HCT116 (cell line): ENCODE results near the gene LRP11. TPM values are rescaled to one million over a fixed set of nuclear protein-coding genes. Genes with fewer than 3 reads are reported as not detected.

Source experiments
- ATAC-seq: fragments of 200-7000 bp; cut with Tn5 transposase; 2 replicates; pipeline ENCODE4 v1.9.1; 2020; ENCODE audit warnings: mild to moderate bottlenecking, moderate library complexity
- BruUV-seq: library from RNA; stranded (reverse); fragments of 400-500 nt; replicated peaks from 2 replicates; lab custom pipeline; 2021; lab: Mats Ljungman, UMichigan
- CTCF ChIA-PET: fragments of 300-600 bp; sonication (Branson Sonifier 250); formaldehyde crosslinking; loops from one replicate; lab custom pipeline; 2021; ENCODE audit warnings: antibody characterized with exemption; lab: Charles Lee
- POLR2A ChIA-PET: fragments of 300-600, 350-600 bp; sonication (Branson Sonifier 250); formaldehyde crosslinking; loops from one replicate; lab custom pipeline; 2021; ENCODE audit warnings: antibody characterized with exemption; lab: Charles Lee
- RAD21 ChIA-PET, 2 experiments: fragments of 300-600 bp; sonication (Branson Sonifier 250); formaldehyde crosslinking; loops; one replicate each; lab custom pipeline; 2023; ENCODE audit warnings: low total read pairs in 2 of 2; ENCODE audit not compliant: uncharacterized antibody in 2 of 2, unreplicated experiment in 2 of 2, low non-redundant PET in 1 of 2; lab: Charles Lee
- DNase-seq: peaks from one replicate; pipeline ENCODE4 v3.0.0-alpha.2; 2010; ENCODE audit warnings: low read depth, low spot score
- H2AFZ ChIP-seq: fragments of 200-600 bp; shearing (Covaris generic), sonication (generic); 2 replicates; pipeline ENCODE4 v1.6.1; 2017; ENCODE audit warnings: low read depth, mixed run types, mixed read lengths, antibody characterized with exemption, low read length; ENCODE audit not compliant: poor library complexity, severe bottlenecking
- H3K27ac ChIP-seq: 2 replicates; pipeline ENCODE4 v1.5.1; 2012; ENCODE audit warnings: low read depth, low read length
- H3K27me3 ChIP-seq: fragments of 200-600 bp; sonication (generic); 2 replicates; pipeline ENCODE4 v1.6.1; 2016; ENCODE audit warnings: mixed run types, low read length, mixed read lengths; ENCODE audit not compliant: insufficient read depth
- H3K36me3 ChIP-seq, 2 experiments: fragments of 200-500 bp in 1 of 2; fragments of 200-600 bp in 1 of 2; sonication (Bioruptor generic) in 1 of 2; sonication (generic) in 1 of 2; 2 replicates each; pipeline versions ENCODE4 v1.5.1 to v1.6.1; 2014 to 2016; ENCODE audit warnings: low read length in 2 of 2, inconsistent platforms in 1 of 2, mixed read lengths in 1 of 2, mixed run types in 1 of 2; ENCODE audit not compliant: insufficient read depth in 2 of 2, control insufficient read depth in 1 of 2
- H3K4me1 ChIP-seq, 2 experiments: fragments of 200-600 bp in 1 of 2; sonication (generic) in 1 of 2; 2 replicates each; pipeline versions ENCODE4 v1.5.1 to v1.6.1; 2012 to 2017; ENCODE audit warnings: low read length in 2 of 2, inconsistent platforms in 1 of 2, mild to moderate bottlenecking in 1 of 2, mixed read lengths in 1 of 2, mixed run types in 1 of 2, moderate library complexity in 1 of 2; ENCODE audit not compliant: insufficient read depth in 2 of 2, control insufficient read depth in 1 of 2
- H3K4me2 ChIP-seq: fragments of 200-600 bp; sonication (generic); 2 replicates; pipeline ENCODE4 v1.6.1; 2017; ENCODE audit warnings: mixed run types, low read length, mixed read lengths
- H3K4me3 ChIP-seq, 2 experiments: fragments of 200-600 bp in 1 of 2; sonication (generic) in 1 of 2; replicated peaks in 1 of 2; 2 replicates each; pipeline ENCODE4 v1.5.1; 2011 to 2016; ENCODE audit warnings: low read length in 2 of 2, control low read depth in 1 of 2, low read depth in 1 of 2, mild to moderate bottlenecking in 1 of 2, mixed read lengths in 1 of 2, mixed run types in 1 of 2
- H3K79me2 ChIP-seq: fragments of 200-600 bp; sonication (generic); 2 replicates; pipeline ENCODE4 v1.6.1; 2017; ENCODE audit warnings: mild to moderate bottlenecking, mixed run types, low read length, moderate library complexity, mixed read lengths; ENCODE audit not compliant: insufficient read depth
- H3K9ac ChIP-seq: fragments of 200-600 bp; sonication (generic); 2 replicates; pipeline ENCODE4 v1.6.1; 2016; ENCODE audit warnings: low read length, mixed read lengths
- H3K9me2 ChIP-seq: fragments of 200-600 bp; sonication (generic), shearing (Covaris generic); 2 replicates; pipeline ENCODE4 v1.6.1; 2017; ENCODE audit warnings: mixed run types, mild to moderate bottlenecking, moderate library complexity; ENCODE audit not compliant: insufficient read depth
- H3K9me3 ChIP-seq, 2 experiments: fragments of 200-500 bp in 1 of 2; fragments of 200-600 bp in 1 of 2; sonication (Bioruptor generic) in 1 of 2; sonication (generic) in 1 of 2; 2 replicates each; pipeline ENCODE4 v1.6.1; 2014 to 2017; ENCODE audit warnings: low read length in 2 of 2, mixed read lengths in 2 of 2, inconsistent platforms in 1 of 2, low read depth in 1 of 2, mild to moderate bottlenecking in 1 of 2, mixed run types in 1 of 2, moderate library complexity in 1 of 2; ENCODE audit not compliant: control insufficient read depth in 1 of 2, insufficient read depth in 1 of 2
- H4K20me1 ChIP-seq: fragments of 200-600 bp; sonication (generic), shearing (Covaris generic); 2 replicates; pipeline ENCODE4 v1.6.1; 2017; ENCODE audit warnings: mixed run types, mild to moderate bottlenecking, moderate library complexity; ENCODE audit not compliant: insufficient read depth
- CBX3 ChIP-seq: IDR thresholded peaks from 2 replicates; pipeline ENCODE4 v1.6.1; 2012; ENCODE audit warnings: low read depth
- CEBPB ChIP-seq: IDR thresholded peaks from 2 replicates; pipeline ENCODE4 v1.6.1; 2012; ENCODE audit warnings: low read depth
- EGR1 ChIP-seq: IDR thresholded peaks from 2 replicates; pipeline ENCODE4 v1.6.1; 2012; ENCODE audit warnings: low read depth
- ELF1 ChIP-seq: IDR thresholded peaks from 2 replicates; pipeline ENCODE4 v1.6.1; 2012; ENCODE audit warnings: low read depth, borderline replicate concordance
- EZH2 ChIP-seq: fragments of 200-600 bp; sonication (generic); IDR thresholded peaks from 2 replicates; pipeline ENCODE4 v1.6.1; 2017; ENCODE audit warnings: antibody characterized with exemption, mixed run types
- EZH2phosphoT487 ChIP-seq: fragments of 200-600 bp; IDR thresholded peaks from 2 replicates; pipeline ENCODE4 v1.6.1; 2018; ENCODE audit warnings: antibody characterized with exemption, borderline replicate concordance
- FOSL1 ChIP-seq: IDR thresholded peaks from 2 replicates; pipeline ENCODE4 v1.6.1; 2012; ENCODE audit warnings: low read depth
- JUND ChIP-seq: IDR thresholded peaks from 2 replicates; pipeline ENCODE4 v1.6.1; 2012
- POLR2A ChIP-seq: IDR thresholded peaks from 2 replicates; pipeline ENCODE4 v1.7.0; 2011; ENCODE audit warnings: borderline replicate concordance; ENCODE audit not compliant: insufficient read depth, insufficient read length; ENCODE audit errors: extremely low read depth
- POLR2AphosphoS5 ChIP-seq: IDR thresholded peaks from 2 replicates; pipeline ENCODE4 v1.6.1; 2011; ENCODE audit warnings: mild to moderate bottlenecking, low read depth, low read length, moderate library complexity
- RAD21 ChIP-seq: IDR thresholded peaks from 2 replicates; pipeline ENCODE4 v1.6.1; 2012; ENCODE audit warnings: low read depth, mild to moderate bottlenecking
- SIN3A ChIP-seq: IDR thresholded peaks from 2 replicates; pipeline ENCODE4 v1.6.1; 2012; ENCODE audit warnings: low read depth
- SP1 ChIP-seq: IDR thresholded peaks from 2 replicates; pipeline ENCODE4 v1.6.1; 2012; ENCODE audit warnings: low read depth
- SRF ChIP-seq: IDR thresholded peaks from 2 replicates; pipeline ENCODE4 v1.6.1; 2012; ENCODE audit warnings: low read depth
- TCF7L2 ChIP-seq: IDR thresholded peaks from 2 replicates; pipeline ENCODE4 v1.7.0; 2011; ENCODE audit warnings: borderline replicate concordance, inconsistent platforms; ENCODE audit not compliant: insufficient read depth, insufficient read length; ENCODE audit errors: extremely low read depth
- YY1 ChIP-seq: IDR thresholded peaks from 2 replicates; pipeline ENCODE4 v1.6.1; 2011; ENCODE audit warnings: low read length, low read depth, moderate library complexity, mild to moderate bottlenecking; ENCODE audit not compliant: insufficient replicate concordance; ENCODE audit errors: extremely low read depth
- ZBTB33 ChIP-seq: IDR thresholded peaks from 2 replicates; pipeline ENCODE4 v1.6.1; 2011; ENCODE audit warnings: mild to moderate bottlenecking, low read length, moderate library complexity; ENCODE audit not compliant: insufficient replicate concordance; ENCODE audit errors: extremely low read depth
- ZFX ChIP-seq: fragments of 450-650 bp; IDR thresholded peaks from 2 replicates; pipeline ENCODE4 v1.6.1; 2017
- ZNF274 ChIP-seq: fragments of 200-500 bp; sonication (Bioruptor generic); IDR thresholded peaks from 2 replicates; pipeline ENCODE4 v1.6.1; 2014; ENCODE audit warnings: mild to moderate bottlenecking, low read depth, low read length, inconsistent platforms
- intact Hi-C: fragments of 100-400 bp; cut with micrococcal nuclease; formaldehyde crosslinking; loops from 2 replicates; pipeline ENCODE4 v1.10.0; 2022
- total RNA-seq: library from RNA; stranded (reverse); gene quantifications from one replicate; pipeline ENCODE4 v1.2.1, GENCODE V29; 2021; ENCODE audit not compliant: unreplicated experiment
- TF ChIP-seq, protein P1 (sequence below): IDR thresholded peaks from 2 replicates; pipeline ENCODE4 v1.6.1; 2012
- TF ChIP-seq, protein P2 (sequence below), 3 experiments: fragments of 200-600 bp in 1 of 3; sonication (generic) in 1 of 3; IDR thresholded peaks in 2 of 3; conservative IDR thresholded peaks in 1 of 3; 2 replicates each; pipeline ENCODE4 v1.5.1; 2012 to 2017; ENCODE audit warnings: low read depth in 2 of 3, low read length in 2 of 3, antibody characterized with exemption in 1 of 3, borderline replicate concordance in 1 of 3, control low read depth in 1 of 3, mild to moderate bottlenecking in 1 of 3, mixed read lengths in 1 of 3, mixed run types in 1 of 3, moderate library complexity in 1 of 3; ENCODE audit not compliant: insufficient read depth in 1 of 3

LRP11 gene
- total RNA-seq, 1 experiment from 2014 or later: 27.8 TPM

DNA sequence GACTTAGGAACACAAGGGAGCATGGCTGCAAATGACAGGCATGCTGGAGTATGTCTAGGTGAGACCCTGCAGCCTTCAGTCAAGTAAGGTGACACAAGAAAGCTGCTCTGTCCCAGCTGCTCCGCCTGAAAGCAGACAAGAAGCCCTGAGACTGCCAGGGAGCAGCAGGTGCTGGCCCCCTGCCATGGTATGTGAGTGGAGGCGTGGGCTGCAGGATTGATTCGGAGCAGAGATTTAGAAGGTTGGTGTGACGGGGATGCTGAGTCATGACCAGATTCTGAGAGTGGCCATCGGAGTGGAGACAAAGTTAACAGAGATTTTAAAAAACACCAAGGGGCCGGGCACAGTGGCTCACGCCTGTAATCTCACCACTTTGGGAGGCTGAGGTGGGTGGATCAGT is 17.8 kb downstream of the LRP11 start:
- DNase-seq (no peak), ATAC-seq (peak; percentile 51)
- H3K36me3 ChIP-seq: no peaks in the 10 kb centered on the region
- peaks cover 39 to 51% of the 10 kb centered on the region in 2 experiments for H3K4me1 ChIP-seq
- no peaks in the 10 kb centered on the region for H3K9me2 ChIP-seq
- CTCF ChIA-PET: interaction anchor here (3.0 kb wide), 1 partner anchor 11 kb away, joined by 13 read pairs; no protein-coding TSS in a partner anchor
- peak overlapping the region; percentile 75 for H3K4me2 ChIP-seq
- RAD21 ChIA-PET: no interaction called here
- no peaks in the 10 kb centered on the region for H4K20me1 ChIP-seq
- intact Hi-C loops: loop anchor here (10.0 kb wide), 1 partner anchor 968 kb away; no protein-coding TSS in a partner anchor
- no peaks in the 10 kb centered on the region for H3K9me3 ChIP-seq
- H3K79me2 ChIP-seq: no peaks in the 10 kb centered on the region
- no peaks in the 10 kb centered on the region for H3K27me3 ChIP-seq
- POLR2A ChIA-PET: interaction anchor here (0.8 kb wide), 1 partner anchor 14 kb away, joined by 3 read pairs; no protein-coding TSS in a partner anchor
- H3K27ac ChIP-seq: peak overlapping the region; percentile 44
- H3K4me3 ChIP-seq: 0 out of 4 replicates have a peak overlapping the region, but pooled peaks of 1 of the 2 experiments have one; percentile 20
- H3K9ac ChIP-seq: peak overlapping the region; percentile 39
- H2AFZ ChIP-seq: no peak overlapping the region
- BruUV-seq: no TSS peak
- TF ChIP-seq SIN3A (peak; percentile 34), ZNF274 (no peak), SP1 (peak; percentile 36; the same call in 1 of the 2 replicates), RAD21 (no peak), ZBTB33 (peak; percentile 12), EZH2phosphoT487 (no peak), POLR2A (no peak), FOSL1 (0 out of 2 replicates have a peak, but pooled peaks have one; percentile 35), EGR1 (peak; percentile 84), EZH2 (no peak), YY1 (no peak), JUND (peak; percentile 41; the same call in 1 of the 2 replicates), CEBPB (no peak), CBX3 (no peak), TCF7L2 (no peak), ELF1 (no peak), SRF (no peak), ZFX (no peak), POLR2AphosphoS5 (no peak)
- TF ChIP-seq, protein P1, sequence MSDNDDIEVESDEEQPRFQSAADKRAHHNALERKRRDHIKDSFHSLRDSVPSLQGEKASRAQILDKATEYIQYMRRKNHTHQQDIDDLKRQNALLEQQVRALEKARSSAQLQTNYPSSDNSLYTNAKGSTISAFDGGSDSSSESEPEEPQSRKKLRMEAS: no peak
- TF ChIP-seq, protein P2, sequence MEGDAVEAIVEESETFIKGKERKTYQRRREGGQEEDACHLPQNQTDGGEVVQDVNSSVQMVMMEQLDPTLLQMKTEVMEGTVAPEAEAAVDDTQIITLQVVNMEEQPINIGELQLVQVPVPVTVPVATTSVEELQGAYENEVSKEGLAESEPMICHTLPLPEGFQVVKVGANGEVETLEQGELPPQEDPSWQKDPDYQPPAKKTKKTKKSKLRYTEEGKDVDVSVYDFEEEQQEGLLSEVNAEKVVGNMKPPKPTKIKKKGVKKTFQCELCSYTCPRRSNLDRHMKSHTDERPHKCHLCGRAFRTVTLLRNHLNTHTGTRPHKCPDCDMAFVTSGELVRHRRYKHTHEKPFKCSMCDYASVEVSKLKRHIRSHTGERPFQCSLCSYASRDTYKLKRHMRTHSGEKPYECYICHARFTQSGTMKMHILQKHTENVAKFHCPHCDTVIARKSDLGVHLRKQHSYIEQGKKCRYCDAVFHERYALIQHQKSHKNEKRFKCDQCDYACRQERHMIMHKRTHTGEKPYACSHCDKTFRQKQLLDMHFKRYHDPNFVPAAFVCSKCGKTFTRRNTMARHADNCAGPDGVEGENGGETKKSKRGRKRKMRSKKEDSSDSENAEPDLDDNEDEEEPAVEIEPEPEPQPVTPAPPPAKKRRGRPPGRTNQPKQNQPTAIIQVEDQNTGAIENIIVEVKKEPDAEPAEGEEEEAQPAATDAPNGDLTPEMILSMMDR (IDR thresholded peaks at IDR 0.05 in 2 of 3, conservative IDR thresholded peaks at IDR 0.05 in 1 of 3; ENCODE audit: borderline replicate concordance in 1 of 3, insufficient read depth in 1 of 3, low read depth in 2 of 3, low read length in 2 of 3): no peak
